Kidney (tissue), 14 donors: Measurements from ENCODE around the gene GGT7. TPM values are rescaled to one million over a fixed set of nuclear protein-coding genes. Genes with fewer than 3 reads are reported as not detected.

Source experiments
- DNase-seq, 5 donors: peaks; one replicate each; pipeline ENCODE4 v3.0.0-alpha.2; 2013 to 2020
- FAIRE-seq: peaks from 2 replicates; lab custom pipeline; 2012; peaks lifted over from hg19 to GRCh38; lab: Jason Lieb, UNC
- H3K27ac ChIP-seq, 2 donors: one replicate each; pipeline ENCODE4 v1.7.0; 2013; ENCODE audit warnings: low read depth in 2 of 2, low read length in 2 of 2, inconsistent platforms in 1 of 2
- H3K27me3 ChIP-seq: one replicate; pipeline ENCODE4 v1.7.1; 2013; ENCODE audit warnings: low read length, inconsistent platforms; ENCODE audit not compliant: control insufficient read depth, insufficient read depth
- H3K36me3 ChIP-seq, 3 donors: one replicate each; pipeline versions ENCODE4 v1.7.0 to v1.7.1; 2013; ENCODE audit warnings: low read length in 3 of 3, control low read depth in 1 of 3, inconsistent platforms in 1 of 3; ENCODE audit not compliant: insufficient read depth in 3 of 3, control insufficient read depth in 2 of 3
- H3K4me1 ChIP-seq, 3 donors: one replicate each; pipeline versions ENCODE4 v1.7.0 to v1.7.1; 2013; ENCODE audit warnings: low read length in 3 of 3, inconsistent platforms in 1 of 3, low read depth in 1 of 3; ENCODE audit not compliant: control insufficient read depth in 2 of 3, insufficient read depth in 2 of 3
- H3K4me3 ChIP-seq, 3 donors: one replicate each; pipeline versions ENCODE4 v1.7.0 to v1.8.1; 2013; ENCODE audit warnings: low read length in 3 of 3, control low read depth in 1 of 3, inconsistent platforms in 1 of 3
- H3K9ac ChIP-seq, 3 donors: one replicate each; pipeline versions ENCODE4 v1.7.0 to v1.7.1; 2013; ENCODE audit warnings: low read length in 3 of 3, control low read depth in 1 of 3, inconsistent platforms in 1 of 3
- H3K9me3 ChIP-seq, 3 donors: one replicate each; pipeline versions ENCODE4 v1.7.0 to v1.7.1; 2013; ENCODE audit warnings: low read length in 3 of 3, control low read depth in 1 of 3, inconsistent platforms in 1 of 3; ENCODE audit not compliant: control insufficient read depth in 2 of 3, insufficient read depth in 1 of 3
- intact Hi-C: fragments of 100-400 bp; cut with DNase I; formaldehyde crosslinking; loops from one replicate; pipeline ENCODE4 v1.11.1; 2022
- polyA plus RNA-seq: library from polyadenylated mRNA; stranded (reverse); fragments of 350-450 nt; fragmentation: Illumina TruSeq; extraction: RNeasy Lipid Tissue Mini Kit (QIAGEN cat#74804); gene quantifications from one replicate; pipeline ENCODE4 v1.2.3, GENCODE V29; 2014; ENCODE audit warnings: low read depth, low replicate concordance; ENCODE audit not compliant: insufficient read depth
- total RNA-seq: library from RNA; stranded (reverse); fragmentation: NEBNext Ultra II Directional; extraction: Animal tissue kit (Norgen Biotek cat#: 25700); gene quantifications from one replicate; pipeline ENCODE4 v1.2.1, GENCODE V29; 2021
- TF ChIP-seq, protein P1 (sequence below): IDR thresholded peaks from 3 replicates; pipeline ENCODE4 v1.5.1; 2012; ENCODE audit warnings: mild to moderate bottlenecking, moderate library complexity, borderline replicate concordance; ENCODE audit not compliant: insufficient read depth; ENCODE audit errors: extremely low read depth
- donor health status: control.
- donor health status: control.
- donor health status: control.
- donor health status: control.
- donor health status: control.
- donor health status: DM: yes; HTN: yes; CAD: no.
- donor health status: Normal renal cell carcinoma (clear cell type).

The GGT7 gene
- total and polyA plus RNA-seq, 2 donors from 2014 or later = 24.3 to 27.0 TPM

DNA sequence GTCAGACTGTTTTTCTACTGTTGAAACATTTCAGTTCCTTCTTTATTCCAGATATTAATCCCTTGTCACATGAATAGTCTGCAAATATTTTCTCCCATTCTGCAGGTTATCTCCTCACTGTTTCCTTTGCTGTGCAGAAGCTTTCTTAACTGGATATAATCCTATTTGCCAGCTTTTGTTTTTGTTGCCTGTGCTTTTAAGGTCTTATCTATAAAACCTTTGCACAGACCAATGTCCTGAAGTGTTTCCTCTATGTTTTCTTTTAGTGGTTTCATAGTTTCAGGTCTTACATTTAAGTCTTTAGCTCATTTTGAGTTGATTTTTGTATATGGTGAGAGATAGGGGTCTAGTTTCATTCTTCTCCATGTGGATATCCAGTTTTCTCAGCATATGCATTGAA is 66.4 kb downstream of the GGT7 start:
- FAIRE-seq = no peak
- Histone ChIP-seq H3K4me3 (no peak overlapping the region), H3K27ac (no peak overlapping the region), H3K9ac (no peak overlapping the region), H3K4me1 (no peaks in the 10 kb centered on the region), H3K27me3 (no peaks in the 10 kb centered on the region), H3K36me3 (no peaks in the 10 kb centered on the region), H3K9me3 (no peaks in the 10 kb centered on the region)
- TF ChIP-seq, protein P1, sequence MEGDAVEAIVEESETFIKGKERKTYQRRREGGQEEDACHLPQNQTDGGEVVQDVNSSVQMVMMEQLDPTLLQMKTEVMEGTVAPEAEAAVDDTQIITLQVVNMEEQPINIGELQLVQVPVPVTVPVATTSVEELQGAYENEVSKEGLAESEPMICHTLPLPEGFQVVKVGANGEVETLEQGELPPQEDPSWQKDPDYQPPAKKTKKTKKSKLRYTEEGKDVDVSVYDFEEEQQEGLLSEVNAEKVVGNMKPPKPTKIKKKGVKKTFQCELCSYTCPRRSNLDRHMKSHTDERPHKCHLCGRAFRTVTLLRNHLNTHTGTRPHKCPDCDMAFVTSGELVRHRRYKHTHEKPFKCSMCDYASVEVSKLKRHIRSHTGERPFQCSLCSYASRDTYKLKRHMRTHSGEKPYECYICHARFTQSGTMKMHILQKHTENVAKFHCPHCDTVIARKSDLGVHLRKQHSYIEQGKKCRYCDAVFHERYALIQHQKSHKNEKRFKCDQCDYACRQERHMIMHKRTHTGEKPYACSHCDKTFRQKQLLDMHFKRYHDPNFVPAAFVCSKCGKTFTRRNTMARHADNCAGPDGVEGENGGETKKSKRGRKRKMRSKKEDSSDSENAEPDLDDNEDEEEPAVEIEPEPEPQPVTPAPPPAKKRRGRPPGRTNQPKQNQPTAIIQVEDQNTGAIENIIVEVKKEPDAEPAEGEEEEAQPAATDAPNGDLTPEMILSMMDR = no peak
- intact Hi-C loops = no loop called here
- DNase-seq = no peak

DNA sequence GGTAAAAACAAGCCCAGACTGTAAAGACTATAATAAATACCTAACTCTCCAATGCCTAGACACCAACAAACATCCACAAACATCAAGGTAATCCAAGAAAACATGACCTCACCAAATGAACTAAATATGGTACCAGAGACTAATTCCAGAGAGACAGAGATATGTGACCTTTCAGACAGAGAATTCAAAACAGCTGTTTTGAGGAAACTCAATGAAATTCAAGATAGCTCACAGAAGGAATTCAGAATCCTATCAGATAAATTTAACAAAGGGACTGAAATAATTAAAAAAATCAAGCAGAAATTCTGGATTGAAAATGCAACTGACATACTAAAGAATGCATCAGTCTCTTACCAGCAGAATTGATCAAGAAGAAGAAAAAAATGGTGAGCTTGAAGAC is 73.8 kb downstream of the GGT7 start:
- Histone ChIP-seq H3K9ac (no peak overlapping the region), H3K27me3 (no peaks in the 10 kb centered on the region), H3K36me3 (no peaks in the 10 kb centered on the region), H3K4me1 (no peaks in the 10 kb centered on the region), H3K27ac (no peak overlapping the region), H3K4me3 (no peak overlapping the region), H3K9me3 (no peaks in the 10 kb centered on the region)
- DNase-seq (no peak), FAIRE-seq (no peak)
- TF ChIP-seq, protein P1 = no peak
- intact Hi-C loops = no loop called here

DNA sequence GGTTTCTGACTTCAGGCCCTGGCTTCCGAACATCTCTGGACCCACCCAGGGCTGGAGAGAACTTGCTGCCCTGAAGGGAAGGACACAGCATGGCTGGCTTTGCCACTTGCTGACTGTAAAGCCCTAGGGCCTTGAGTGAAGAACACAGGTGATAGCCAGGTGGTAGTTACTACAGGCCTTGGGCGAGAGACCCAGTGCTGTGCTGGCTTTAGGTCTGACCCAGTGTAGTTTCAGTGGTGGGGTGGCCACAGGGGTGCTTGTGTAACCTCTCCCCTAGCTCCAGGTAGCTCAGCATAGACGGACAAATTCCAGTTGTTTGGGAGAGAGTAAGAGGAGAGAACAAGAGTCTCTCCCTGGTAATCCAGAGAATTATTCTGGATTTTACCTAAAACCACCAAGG is 74.3 kb downstream of the GGT7 start:
- FAIRE-seq = no peak
- Histone ChIP-seq H3K9me3 (no peaks in the 10 kb centered on the region), H3K4me3 (no peak overlapping the region), H3K36me3 (no peaks in the 10 kb centered on the region), H3K27me3 (no peaks in the 10 kb centered on the region), H3K9ac (no peak overlapping the region), H3K27ac (no peak overlapping the region), H3K4me1 (no peaks in the 10 kb centered on the region)
- intact Hi-C loops = no loop called here
- TF ChIP-seq, protein P1 = no peak
- no peak for DNase-seq
